HCT116 (cell line): ENCODE results near the gene MAP7D1.

ENCODE experiments used
- CTCF ChIP-seq, 3 experiments: fragments of 200-600 bp in 1 of 3; sonication (generic) in 1 of 3; IDR thresholded peaks in 2 of 3; conservative IDR thresholded peaks in 1 of 3; 2 replicates each; pipeline ENCODE4 v1.5.1; 2012 to 2017; ENCODE audit warnings: low read depth in 2 of 3, low read length in 2 of 3, antibody characterized with exemption in 1 of 3, borderline replicate concordance in 1 of 3, control low read depth in 1 of 3, mild to moderate bottlenecking in 1 of 3, mixed read lengths in 1 of 3, mixed run types in 1 of 3, moderate library complexity in 1 of 3; ENCODE audit not compliant: insufficient read depth in 1 of 3
- ELF1 ChIP-seq: IDR thresholded peaks from 2 replicates; pipeline ENCODE4 v1.6.1; 2012; ENCODE audit warnings: low read depth, borderline replicate concordance
- EZH2 ChIP-seq: fragments of 200-600 bp; sonication (generic); IDR thresholded peaks from 2 replicates; pipeline ENCODE4 v1.6.1; 2017; ENCODE audit warnings: antibody characterized with exemption, mixed run types
- EZH2phosphoT487 ChIP-seq: fragments of 200-600 bp; IDR thresholded peaks from 2 replicates; pipeline ENCODE4 v1.6.1; 2018; ENCODE audit warnings: antibody characterized with exemption, borderline replicate concordance
- JUND ChIP-seq: IDR thresholded peaks from 2 replicates; pipeline ENCODE4 v1.6.1; 2012
- MAX ChIP-seq: IDR thresholded peaks from 2 replicates; pipeline ENCODE4 v1.6.1; 2012
- POLR2A ChIP-seq: IDR thresholded peaks from 2 replicates; pipeline ENCODE4 v1.7.0; 2011; ENCODE audit warnings: borderline replicate concordance; ENCODE audit not compliant: insufficient read depth, insufficient read length; ENCODE audit errors: extremely low read depth
- POLR2AphosphoS5 ChIP-seq: IDR thresholded peaks from 2 replicates; pipeline ENCODE4 v1.6.1; 2011; ENCODE audit warnings: mild to moderate bottlenecking, low read depth, low read length, moderate library complexity
- SIN3A ChIP-seq: IDR thresholded peaks from 2 replicates; pipeline ENCODE4 v1.6.1; 2012; ENCODE audit warnings: low read depth
- TCF7L2 ChIP-seq: IDR thresholded peaks from 2 replicates; pipeline ENCODE4 v1.7.0; 2011; ENCODE audit warnings: borderline replicate concordance, inconsistent platforms; ENCODE audit not compliant: insufficient read depth, insufficient read length; ENCODE audit errors: extremely low read depth
- YY1 ChIP-seq: IDR thresholded peaks from 2 replicates; pipeline ENCODE4 v1.6.1; 2011; ENCODE audit warnings: low read length, low read depth, moderate library complexity, mild to moderate bottlenecking; ENCODE audit not compliant: insufficient replicate concordance; ENCODE audit errors: extremely low read depth
- ZBTB33 ChIP-seq: IDR thresholded peaks from 2 replicates; pipeline ENCODE4 v1.6.1; 2011; ENCODE audit warnings: mild to moderate bottlenecking, low read length, moderate library complexity; ENCODE audit not compliant: insufficient replicate concordance; ENCODE audit errors: extremely low read depth
- ZNF274 ChIP-seq: fragments of 200-500 bp; sonication (Bioruptor generic); IDR thresholded peaks from 2 replicates; pipeline ENCODE4 v1.6.1; 2014; ENCODE audit warnings: mild to moderate bottlenecking, low read depth, low read length, inconsistent platforms

GRCh38 chr1:36143424-36143823 is 12.5 kb upstream of the MAP7D1 start:
- TF ChIP-seq POLR2A: no peak
- no peak for TF ChIP-seq ZNF274
- TF ChIP-seq CTCF (IDR thresholded peaks at IDR 0.05 in 2 of 3, conservative IDR thresholded peaks at IDR 0.05 in 1 of 3; ENCODE audit: borderline replicate concordance in 1 of 3, insufficient read depth in 1 of 3, low read depth in 2 of 3, low read length in 2 of 3): no peak
- no peak for TF ChIP-seq JUND
- no peak for TF ChIP-seq EZH2phosphoT487
- TF ChIP-seq POLR2AphosphoS5: no peak
- no peak for TF ChIP-seq EZH2
- TF ChIP-seq YY1: no peak
- TF ChIP-seq ZBTB33: no peak
- TF ChIP-seq MAX: no peak
- TF ChIP-seq SIN3A: no peak
- no peak for TF ChIP-seq ELF1
- no peak for TF ChIP-seq TCF7L2
